GM12801 (cell line): ENCODE data around the gene CDC42EP5.

Experiments
- TF ChIP-seq, protein P1 (sequence below): IDR thresholded peaks from one replicate; pipeline ENCODE4 v1.5.1; 2011; ENCODE audit warnings: control low read depth; ENCODE audit not compliant: insufficient read length; ENCODE audit errors: extremely low read depth

Gene CDC42EP5

DNA sequence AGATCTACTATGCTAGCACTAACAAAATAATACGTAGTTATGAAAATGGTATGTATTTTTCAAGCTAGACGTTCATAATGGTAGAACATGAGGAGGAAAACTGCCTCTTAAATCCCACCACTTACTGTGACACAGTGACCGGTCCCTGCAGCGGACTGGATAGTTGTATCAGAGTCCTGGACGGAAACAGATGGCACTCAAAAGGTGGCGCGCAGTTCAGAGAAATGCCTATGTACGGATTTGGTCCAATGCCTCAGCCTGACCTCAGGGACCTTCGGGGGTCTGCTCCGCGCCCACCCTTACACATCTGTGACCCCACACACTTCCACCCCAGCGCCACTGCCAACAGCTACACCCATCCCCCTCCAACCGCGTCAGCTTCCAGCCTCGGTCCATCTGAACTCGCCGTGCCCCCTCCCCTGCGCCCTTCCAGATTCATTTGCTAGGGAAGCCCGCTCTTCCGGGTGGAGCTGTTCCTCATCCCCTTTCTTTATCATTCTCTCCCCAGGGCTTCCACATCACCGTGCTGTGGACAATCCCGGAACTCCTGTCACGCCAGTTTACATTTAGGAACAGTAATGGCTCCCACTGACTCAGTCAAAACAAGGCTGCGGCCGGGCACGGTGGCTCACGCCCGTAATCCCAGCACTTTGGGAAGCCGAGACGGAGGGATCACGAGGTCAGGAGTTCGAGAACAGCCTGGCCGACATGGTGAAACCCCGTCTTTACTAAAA, 24.9 kb downstream of the CDC42EP5 start:
- TF ChIP-seq, protein P1, sequence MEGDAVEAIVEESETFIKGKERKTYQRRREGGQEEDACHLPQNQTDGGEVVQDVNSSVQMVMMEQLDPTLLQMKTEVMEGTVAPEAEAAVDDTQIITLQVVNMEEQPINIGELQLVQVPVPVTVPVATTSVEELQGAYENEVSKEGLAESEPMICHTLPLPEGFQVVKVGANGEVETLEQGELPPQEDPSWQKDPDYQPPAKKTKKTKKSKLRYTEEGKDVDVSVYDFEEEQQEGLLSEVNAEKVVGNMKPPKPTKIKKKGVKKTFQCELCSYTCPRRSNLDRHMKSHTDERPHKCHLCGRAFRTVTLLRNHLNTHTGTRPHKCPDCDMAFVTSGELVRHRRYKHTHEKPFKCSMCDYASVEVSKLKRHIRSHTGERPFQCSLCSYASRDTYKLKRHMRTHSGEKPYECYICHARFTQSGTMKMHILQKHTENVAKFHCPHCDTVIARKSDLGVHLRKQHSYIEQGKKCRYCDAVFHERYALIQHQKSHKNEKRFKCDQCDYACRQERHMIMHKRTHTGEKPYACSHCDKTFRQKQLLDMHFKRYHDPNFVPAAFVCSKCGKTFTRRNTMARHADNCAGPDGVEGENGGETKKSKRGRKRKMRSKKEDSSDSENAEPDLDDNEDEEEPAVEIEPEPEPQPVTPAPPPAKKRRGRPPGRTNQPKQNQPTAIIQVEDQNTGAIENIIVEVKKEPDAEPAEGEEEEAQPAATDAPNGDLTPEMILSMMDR: no peak

DNA sequence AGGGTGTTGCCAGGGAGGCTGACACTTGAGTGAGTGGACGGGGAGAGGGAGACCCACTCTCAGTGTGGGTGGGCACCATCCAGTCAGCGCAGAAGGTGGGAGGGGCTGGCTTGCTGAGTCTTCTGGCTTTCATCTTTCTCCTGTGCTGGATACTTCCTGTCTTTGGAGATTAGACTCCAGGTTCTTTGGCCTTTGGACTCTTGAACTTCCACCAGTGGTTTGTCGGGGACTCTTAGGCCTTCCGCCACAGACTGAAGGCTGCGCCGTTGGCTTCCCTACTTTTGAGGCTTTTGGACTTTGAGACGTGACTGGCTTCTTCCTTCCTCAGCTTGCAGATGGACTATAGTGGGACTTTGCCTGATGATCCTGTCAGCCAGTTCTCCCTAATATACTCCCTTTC, 28.4 kb downstream of the CDC42EP5 start:
- TF ChIP-seq, protein P1: no peak

DNA sequence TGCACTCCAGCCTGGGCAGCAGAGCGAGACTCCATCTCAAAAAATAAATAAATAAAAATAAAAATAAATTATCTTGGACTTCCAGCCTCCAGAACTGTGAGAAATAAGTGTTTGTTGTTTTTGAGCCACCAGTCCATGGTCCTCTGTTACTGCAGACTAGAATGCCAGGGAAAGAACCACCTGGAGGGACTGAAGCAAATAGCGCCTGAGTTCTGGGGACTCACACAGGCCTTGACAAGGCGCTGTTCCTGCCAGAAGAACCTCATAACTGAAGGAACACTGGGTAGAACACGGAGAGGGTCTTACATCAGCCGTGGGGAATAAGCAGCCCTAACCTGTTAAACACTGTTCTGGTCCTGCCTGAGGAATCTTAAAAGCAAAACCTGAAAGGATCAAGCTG, 32.5 kb downstream of the CDC42EP5 start:
- TF ChIP-seq, protein P1: no peak

DNA sequence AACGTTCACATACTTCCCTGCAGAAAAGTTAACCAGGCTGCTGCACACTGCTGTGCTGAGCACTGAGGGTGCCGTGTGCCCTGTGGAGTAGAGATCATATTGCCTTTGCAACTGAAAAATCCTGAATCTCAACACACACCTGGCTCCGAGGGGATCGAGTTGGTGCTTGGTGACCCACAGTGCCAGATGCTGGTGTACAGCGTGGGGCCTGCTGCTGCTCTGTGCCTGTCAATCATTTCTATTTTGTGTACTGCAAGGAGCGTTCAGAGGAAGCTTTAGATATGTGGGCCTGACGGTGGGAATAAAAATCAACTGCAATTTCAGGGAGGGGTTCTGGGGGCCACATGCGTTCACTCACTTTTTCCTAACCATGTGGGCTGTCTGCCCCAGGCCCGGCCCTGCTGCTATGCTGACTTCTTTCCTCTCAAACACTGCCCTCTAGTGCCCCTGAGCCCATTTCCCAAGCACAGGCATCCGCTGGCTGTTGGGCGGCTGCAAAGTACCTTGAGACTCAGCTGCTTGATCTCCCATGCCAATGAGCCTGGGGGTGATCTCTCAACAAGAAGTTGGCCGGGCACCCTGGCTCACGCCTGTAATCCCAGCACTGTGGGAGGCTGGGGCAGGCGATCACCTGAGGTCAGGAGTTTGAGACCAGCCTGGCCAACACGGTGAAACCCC, 33.8 kb downstream of the CDC42EP5 start:
- TF ChIP-seq, protein P1: no peak

DNA sequence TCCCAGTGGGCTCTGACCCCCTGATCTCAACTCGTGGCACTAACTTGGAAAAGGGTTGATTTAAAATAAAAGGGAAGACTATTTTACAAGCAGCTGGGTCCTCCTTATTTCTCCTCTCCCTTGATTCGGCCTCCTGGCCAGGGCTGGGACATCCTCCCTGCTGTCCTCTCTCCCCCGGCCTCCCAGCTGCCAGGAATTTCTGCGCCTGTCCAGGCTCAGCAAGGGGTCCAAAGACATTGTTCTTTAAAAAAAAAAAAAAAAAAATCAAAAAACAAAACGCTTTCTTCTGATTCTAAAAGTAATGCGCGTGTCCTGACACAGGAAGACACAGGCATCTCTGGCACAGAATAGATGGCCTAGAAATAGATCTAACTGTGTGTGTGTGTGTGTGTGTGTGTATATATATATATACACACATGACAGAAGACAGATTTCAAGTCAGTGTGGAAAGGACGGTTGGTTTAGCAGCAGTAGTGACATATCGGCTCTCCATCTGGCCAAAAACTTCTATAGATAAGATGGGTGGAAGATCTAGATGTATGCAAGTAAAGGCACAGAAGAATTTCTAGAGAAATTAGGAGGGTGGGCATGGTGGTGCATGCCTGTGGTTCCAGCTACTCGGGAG, 36.4 kb downstream of the CDC42EP5 start:
- TF ChIP-seq, protein P1: no peak

DNA sequence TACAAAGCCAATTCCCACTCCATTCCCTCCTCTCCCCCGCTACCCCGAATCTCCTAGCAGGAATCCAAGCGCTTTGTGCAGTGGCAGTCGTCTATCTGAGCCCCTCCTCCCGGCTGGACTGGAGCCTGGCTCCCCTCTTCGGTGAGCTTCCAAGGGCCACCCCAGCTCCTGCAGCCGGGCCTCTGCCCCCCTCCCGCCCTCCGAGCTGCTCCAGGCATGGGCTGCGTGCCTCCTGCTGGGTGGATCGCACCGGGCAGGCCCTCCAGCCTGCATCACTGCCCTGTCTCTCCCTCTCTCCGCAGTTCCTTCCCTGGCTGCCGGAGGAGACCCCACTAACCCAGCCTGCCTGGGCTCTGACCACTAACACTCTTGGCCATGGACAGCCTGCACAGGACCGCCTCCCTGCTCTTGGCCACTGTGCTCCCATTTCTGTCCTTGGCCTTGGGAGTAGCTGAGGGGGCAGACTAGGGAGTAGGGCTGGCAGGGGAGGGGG, 37.0 kb downstream of the CDC42EP5 start:
- TF ChIP-seq, protein P1: no peak

DNA sequence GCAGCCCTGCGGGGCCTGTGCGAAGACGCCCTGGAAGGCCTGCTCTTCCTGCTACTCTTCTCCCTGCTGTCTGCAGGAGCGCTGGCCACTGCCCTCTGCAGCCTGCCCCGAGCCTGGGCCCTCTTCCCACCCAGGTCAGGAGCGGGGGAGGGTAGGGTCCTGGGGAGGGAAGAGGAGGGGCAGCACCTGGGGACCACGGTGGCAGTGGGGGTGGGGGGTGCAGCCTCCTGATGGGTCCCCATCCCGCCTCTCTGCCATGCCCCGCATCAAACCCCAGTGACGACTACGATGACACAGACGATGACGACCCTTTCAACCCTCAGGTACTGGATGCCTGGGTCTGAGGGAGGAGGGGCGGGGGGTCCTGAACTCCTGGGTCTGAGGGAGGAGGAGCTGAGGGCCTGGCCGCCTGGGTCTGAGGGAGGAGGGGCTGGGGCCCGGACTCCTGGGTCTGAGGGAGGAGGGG, 37.5 kb downstream of the CDC42EP5 start:
- TF ChIP-seq, protein P1: no peak
